Breast epithelium (tissue), 4 donors: ENCODE measurements around the gene TMEM222. TPM values are rescaled to one million over a fixed set of nuclear protein-coding genes. Genes with fewer than 3 reads are reported as not detected.
"Not testable (repeated sequence)": the region's sequence is repeated elsewhere in the genome, so short reads cannot be mapped to it uniquely, and the experiment has no call there.

ENCODE experiments used
- DNase-seq, 2 donors: peaks; one replicate each; pipeline ENCODE4 v3.0.0-alpha.2; 2019; ENCODE audit warnings: low spot score in 2 of 2
- H3K27ac ChIP-seq, 2 donors: fragments of 200-600 bp; sonication (generic) in 1 of 2; one replicate each; pipeline ENCODE4 v1.5.1; 2016 to 2019; ENCODE audit warnings: mild to moderate bottlenecking in 1 of 2
- H3K27me3 ChIP-seq, 2 donors: fragments of 200-600 bp; sonication (generic) in 1 of 2; one replicate each; pipeline versions ENCODE4 v1.5.1 to v1.6.0; 2017 to 2019; ENCODE audit warnings: control low read depth in 1 of 2, mild to moderate bottlenecking in 1 of 2
- H3K36me3 ChIP-seq: fragments of 200-600 bp; one replicate; pipeline ENCODE4 v1.5.1; 2019
- H3K4me1 ChIP-seq, 2 donors: fragments of 200-600 bp; sonication (generic); one replicate each; pipeline ENCODE4 v1.5.1; 2016 to 2019; ENCODE audit warnings: control low read depth in 1 of 2
- H3K4me3 ChIP-seq, 3 donors: fragments of 200-600 bp; sonication (generic); 1 replicate in 2 of 3; 2 replicates in 1 of 3; pipeline ENCODE4 v1.5.1; 2016 to 2019; ENCODE audit warnings: mild to moderate bottlenecking in 3 of 3, moderate library complexity in 2 of 3
- H3K9me3 ChIP-seq, 2 donors: fragments of 200-600 bp; sonication (generic) in 1 of 2; one replicate each; pipeline ENCODE4 v1.5.1; 2016 to 2019; ENCODE audit warnings: control low read depth in 1 of 2
- POLR2A ChIP-seq: fragments of 450-650 bp; IDR thresholded peaks from one replicate; pipeline ENCODE4 v1.6.1; 2016; ENCODE audit warnings: antibody characterized with exemption, mild to moderate bottlenecking, moderate library complexity
- POLR2AphosphoS5 ChIP-seq, 3 donors: sonication (generic); formaldehyde crosslinking; IDR thresholded peaks; one replicate each; pipeline ENCODE4 v1.6.1; 2017; ENCODE audit warnings: antibody characterized with exemption in 3 of 3
- intact Hi-C: fragments of 100-400 bp; cut with DNase I; formaldehyde crosslinking; loops from one replicate; pipeline ENCODE4 v1.15.1; 2023; ENCODE audit warnings: low total_unique reads
- total RNA-seq, 3 donors: library from RNA; depleted of rRNA; stranded (reverse); fragments of >200 nt; gene quantifications; one replicate each; pipeline ENCODE4 v1.1.0, GENCODE V29; 2016
- TF ChIP-seq, protein P1 (sequence below), 3 donors: fragments of 450-650 bp; IDR thresholded peaks; one replicate each; pipeline ENCODE4 v1.5.1; 2016 to 2017; ENCODE audit warnings: antibody characterized with exemption in 3 of 3, mild to moderate bottlenecking in 3 of 3, moderate library complexity in 3 of 3

TMEM222 gene
- total RNA-seq, 3 donors from 2014 or later: 20.0 to 28.0 (median 26.5) TPM

DNA sequence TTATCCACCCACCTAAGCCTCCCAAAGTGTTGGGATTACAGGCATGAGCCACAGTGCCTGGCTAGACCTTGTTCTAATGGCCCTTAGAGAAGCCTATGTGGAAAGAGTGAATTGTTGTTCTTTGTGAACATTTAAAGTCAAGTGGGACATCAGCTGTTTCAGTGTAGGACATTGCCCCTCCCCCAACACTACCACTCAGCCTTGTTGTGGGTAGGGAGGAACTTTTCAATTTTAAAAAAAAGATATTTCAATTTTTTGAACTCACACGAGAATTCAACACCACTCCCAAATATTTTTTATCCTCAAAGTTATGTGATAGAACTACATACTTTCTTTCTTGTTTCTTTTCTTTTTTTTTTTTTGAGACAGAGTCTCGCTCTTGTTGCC lies 36.7 kb upstream of the TMEM222 start:
- Histone ChIP-seq H3K4me1 (no peaks in the 10 kb centered on the region), H3K36me3 (peaks cover 6% of the 10 kb centered on the region), H3K27ac (no peak overlapping the region), H3K9me3 (no peaks in the 10 kb centered on the region), H3K4me3 (no peak overlapping the region), H3K27me3 (no peaks in the 10 kb centered on the region)
- intact Hi-C loops: loop anchor here (2.0 kb wide), 1 partner anchor 54 kb away; no protein-coding TSS in a partner anchor
- no peak for DNase-seq
- no peak for TF ChIP-seq POLR2AphosphoS5 (IDR thresholded peaks at IDR 0.05)
- TF ChIP-seq POLR2A: no peak

DNA sequence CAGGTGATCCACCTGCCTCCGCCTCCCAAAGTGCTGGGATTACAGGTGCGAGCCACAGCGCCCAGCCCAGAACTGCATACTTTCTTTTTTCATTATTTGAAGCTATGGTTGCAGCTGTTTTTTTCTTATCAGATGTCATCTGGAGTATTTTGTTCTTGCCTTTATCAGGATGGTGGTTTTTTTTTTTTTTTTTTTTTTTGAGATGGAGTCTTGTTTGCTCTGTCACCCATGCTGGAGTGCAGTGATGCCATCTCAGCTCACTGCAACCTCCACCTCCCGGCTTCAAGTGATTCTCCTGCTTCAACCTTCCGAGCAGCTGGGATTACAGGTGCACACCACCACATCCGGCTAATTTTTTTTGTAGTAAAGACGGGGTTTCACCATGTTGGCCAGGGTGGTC lies 36.1 kb upstream of the TMEM222 start:
- not testable (repeated sequence) for H3K27ac ChIP-seq, H3K9me3 ChIP-seq, H3K4me1 ChIP-seq, H3K36me3 ChIP-seq, DNase-seq, H3K4me3 ChIP-seq, H3K27me3 ChIP-seq
- intact Hi-C loops: loop anchor here (2.0 kb wide), 1 partner anchor 53 kb away; no protein-coding TSS in a partner anchor

GRCh38 chr1:27289125-27289524 lies 32.8 kb upstream of the TMEM222 start:
- H3K9me3 ChIP-seq, H3K4me1 ChIP-seq, intact Hi-C loops, DNase-seq, H3K27me3 ChIP-seq, H3K36me3 ChIP-seq, H3K4me3 ChIP-seq, H3K27ac ChIP-seq: not testable (repeated sequence)

GRCh38 chr1:27290581-27290980 lies 31.4 kb upstream of the TMEM222 start:
- Histone ChIP-seq H3K4me1 (no peaks in the 10 kb centered on the region), H3K9me3 (no peaks in the 10 kb centered on the region), H3K27ac (no peak overlapping the region), H3K36me3 (peaks cover 10% of the 10 kb centered on the region), H3K4me3 (no peak overlapping the region), H3K27me3 (no peaks in the 10 kb centered on the region)
- DNase-seq: no peak
- TF ChIP-seq POLR2AphosphoS5 (IDR thresholded peaks at IDR 0.05) (no peak), POLR2A (no peak)
- TF ChIP-seq, protein P1, sequence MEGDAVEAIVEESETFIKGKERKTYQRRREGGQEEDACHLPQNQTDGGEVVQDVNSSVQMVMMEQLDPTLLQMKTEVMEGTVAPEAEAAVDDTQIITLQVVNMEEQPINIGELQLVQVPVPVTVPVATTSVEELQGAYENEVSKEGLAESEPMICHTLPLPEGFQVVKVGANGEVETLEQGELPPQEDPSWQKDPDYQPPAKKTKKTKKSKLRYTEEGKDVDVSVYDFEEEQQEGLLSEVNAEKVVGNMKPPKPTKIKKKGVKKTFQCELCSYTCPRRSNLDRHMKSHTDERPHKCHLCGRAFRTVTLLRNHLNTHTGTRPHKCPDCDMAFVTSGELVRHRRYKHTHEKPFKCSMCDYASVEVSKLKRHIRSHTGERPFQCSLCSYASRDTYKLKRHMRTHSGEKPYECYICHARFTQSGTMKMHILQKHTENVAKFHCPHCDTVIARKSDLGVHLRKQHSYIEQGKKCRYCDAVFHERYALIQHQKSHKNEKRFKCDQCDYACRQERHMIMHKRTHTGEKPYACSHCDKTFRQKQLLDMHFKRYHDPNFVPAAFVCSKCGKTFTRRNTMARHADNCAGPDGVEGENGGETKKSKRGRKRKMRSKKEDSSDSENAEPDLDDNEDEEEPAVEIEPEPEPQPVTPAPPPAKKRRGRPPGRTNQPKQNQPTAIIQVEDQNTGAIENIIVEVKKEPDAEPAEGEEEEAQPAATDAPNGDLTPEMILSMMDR (IDR thresholded peaks at IDR 0.05): no peak
- intact Hi-C loops: no loop called here

DNA sequence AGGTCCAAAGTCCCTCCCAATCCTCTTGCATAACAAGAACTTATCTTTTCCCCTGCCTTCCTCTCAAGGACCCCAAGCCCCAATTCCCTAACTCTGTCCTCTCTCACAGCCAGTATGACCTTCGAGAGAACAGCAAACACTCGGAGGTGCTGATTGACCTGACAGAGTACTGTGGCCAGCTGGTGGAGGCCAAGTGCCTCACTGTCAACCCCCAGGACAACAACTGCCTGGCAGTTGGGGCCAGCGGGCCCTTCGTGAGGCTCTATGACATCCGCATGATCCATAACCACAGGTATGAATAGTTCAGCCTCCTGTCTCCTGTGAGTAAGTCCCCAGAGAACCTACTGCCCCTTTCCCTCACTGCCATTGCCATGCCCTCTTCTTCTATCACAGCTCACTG lies 29.9 kb upstream of the TMEM222 start:
- Histone ChIP-seq H3K36me3 (peaks cover 10% of the 10 kb centered on the region), H3K4me1 (no peaks in the 10 kb centered on the region), H3K27me3 (no peaks in the 10 kb centered on the region), H3K27ac (no peak overlapping the region), H3K9me3 (no peaks in the 10 kb centered on the region), H3K4me3 (no peak overlapping the region)
- TF ChIP-seq POLR2AphosphoS5 (IDR thresholded peaks at IDR 0.05) (no peak), POLR2A (no peak)
- TF ChIP-seq, protein P1 (IDR thresholded peaks at IDR 0.05): no peak
- DNase-seq: no peak
- intact Hi-C loops: no loop called here

DNA sequence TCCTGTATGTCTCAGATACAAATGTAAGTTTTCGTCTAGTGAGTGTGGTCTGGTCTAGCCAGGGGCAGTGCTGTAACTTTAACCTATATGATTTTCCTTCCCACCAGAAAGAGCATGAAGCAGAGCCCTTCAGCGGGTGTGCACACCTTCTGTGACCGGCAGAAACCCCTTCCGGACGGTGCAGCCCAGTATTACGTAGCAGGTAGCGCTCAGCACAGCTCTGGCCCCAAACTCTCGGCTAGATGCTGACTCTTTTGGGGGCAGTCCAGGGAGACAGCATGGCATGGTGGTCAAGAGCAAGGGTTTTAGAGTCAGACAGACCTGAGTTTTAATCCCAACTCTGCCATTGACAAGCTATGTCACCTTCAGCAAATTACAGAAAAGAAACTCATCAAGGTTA lies 28.0 kb upstream of the TMEM222 start:
- peaks cover 0 to under 1% of the 10 kb centered on the region in 2 donors for H3K4me1 ChIP-seq
- no peak overlapping the region for H3K27ac ChIP-seq
- intact Hi-C loops: no loop called here
- H3K9me3 ChIP-seq: no peaks in the 10 kb centered on the region
- H3K36me3 ChIP-seq: peaks cover 4% of the 10 kb centered on the region
- TF ChIP-seq, protein P1 (IDR thresholded peaks at IDR 0.05): no peak
- TF ChIP-seq POLR2AphosphoS5 (IDR thresholded peaks at IDR 0.05) (no peak), POLR2A (no peak)
- no peaks in the 10 kb centered on the region for H3K27me3 ChIP-seq
- no peak overlapping the region for H3K4me3 ChIP-seq
- no peak for DNase-seq

GRCh38 chr1:27296773-27297291 lies 25.1 kb upstream of the TMEM222 start:
- H3K4me3 ChIP-seq: no peak overlapping the region
- TF ChIP-seq POLR2AphosphoS5 (IDR thresholded peaks at IDR 0.05): no peak
- TF ChIP-seq, protein P1 (IDR thresholded peaks at IDR 0.05): peak; percentile 18 to 43 (median 36)
- DNase-seq: peak; percentile 55 to 78
- intact Hi-C loops: no loop called here
- H3K36me3 ChIP-seq: peaks cover 4% of the 10 kb centered on the region
- peak overlapping the region; percentile 15 to 94 for H3K27ac ChIP-seq
- no peaks in the 10 kb centered on the region for H3K9me3 ChIP-seq
- no peaks in the 10 kb centered on the region for H3K27me3 ChIP-seq
- peaks cover 23% of the 10 kb centered on the region in 2 donors for H3K4me1 ChIP-seq
